NCI-H187 treated with DMSO at 0.1 percent for 48 hours (cell line): ENCODE results near the gene GPER1.

Experiments used
- DNase-seq: peaks from one replicate; lab custom pipeline; 2025; lab: John Stamatoyannopoulos, UW

The GPER1 gene

GRCh38 chr7:1090236-1090635 is 2.3 kb downstream of the GPER1 start:
- DNase-seq, result no peak

- no peak for DNase-seq
Measured at GRCh38 chr7:1090686-1091643, 3.1 kb downstream of the GPER1 start.

- DNase-seq, result no peak
Measured at GRCh38 chr7:1091644-1092027, 3.7 kb downstream of the GPER1 start.

- no peak for DNase-seq
Measured at GRCh38 chr7:1092161-1092632, 4.3 kb downstream of the GPER1 start.

- DNase-seq, result no peak
Measured at GRCh38 chr7:1092806-1093501, 5.0 kb downstream of the GPER1 start.

GRCh38 chr7:1093502-1093843 is 5.6 kb downstream of the GPER1 start:
- DNase-seq, result no peak

- no peak for DNase-seq
Measured at GRCh38 chr7:1093916-1094508, 6.1 kb downstream of the GPER1 start.

GRCh38 chr7:1094870-1095269 is 7.0 kb downstream of the GPER1 start:
- no peak for DNase-seq

- no peak for DNase-seq
Measured at GRCh38 chr7:1095621-1096155, 7.8 kb downstream of the GPER1 start.

GRCh38 chr7:1096156-1097119 is 8.5 kb downstream of the GPER1 start:
- DNase-seq, result no peak

GRCh38 chr7:1097120-1097504 is 9.2 kb downstream of the GPER1 start:
- no peak for DNase-seq

GRCh38 chr7:1098243-1099153 is 10.6 kb downstream of the GPER1 start:
- no peak for DNase-seq

- no peak for DNase-seq
Measured at GRCh38 chr7:1099154-1099542, 11.2 kb downstream of the GPER1 start.

- no peak for DNase-seq
Measured at GRCh38 chr7:1099637-1100036, 11.7 kb downstream of the GPER1 start.

GRCh38 chr7:1100386-1100785 is 12.5 kb downstream of the GPER1 start:
- no peak for DNase-seq

GRCh38 chr7:1100834-1101562 is 13.1 kb downstream of the GPER1 start:
- no peak for DNase-seq

- DNase-seq, result no peak
Measured at GRCh38 chr7:1101563-1102431, 13.9 kb downstream of the GPER1 start.

GRCh38 chr7:1103009-1103788 is 15.3 kb downstream of the GPER1 start:
- DNase-seq, result no peak
